Upper lobe of left lung (tissue), 4 donors: ENCODE data around the gene METRNL.
"Not testable (repeated sequence)": the region's sequence is repeated elsewhere in the genome, so short reads cannot be mapped to it uniquely, and the experiment has no call there.

Source experiments
- CTCF ChIP-seq, 6 experiments: fragments of 450-650 bp in 4 of 6; fragments of 200-600 bp in 2 of 6; sonication (generic) in 2 of 6; IDR thresholded peaks; one replicate each; pipeline ENCODE4 v1.5.1; 2016 to 2019; ENCODE audit warnings: antibody characterized with exemption in 6 of 6
- EP300 ChIP-seq, 4 donors: sonication (generic); formaldehyde crosslinking; IDR thresholded peaks; one replicate each; pipeline ENCODE4 v1.5.1; 2017; ENCODE audit warnings: antibody characterized with exemption in 4 of 4, control low read depth in 2 of 4
- POLR2A ChIP-seq, 4 donors: fragments of 450-650 bp; IDR thresholded peaks; one replicate each; pipeline ENCODE4 v1.5.1; 2016 to 2017; ENCODE audit warnings: antibody characterized with exemption in 4 of 4, mild to moderate bottlenecking in 2 of 4
- POLR2AphosphoS5 ChIP-seq, 2 donors: sonication (generic); formaldehyde crosslinking; IDR thresholded peaks; one replicate each; pipeline ENCODE4 v1.5.1; 2017; ENCODE audit warnings: antibody characterized with exemption in 2 of 2

- TF ChIP-seq POLR2A, CTCF, EP300, POLR2AphosphoS5 (IDR thresholded peaks at IDR 0.05): not testable (repeated sequence)
These were observed 12.9 kb upstream of the METRNL start for GRCh38 chr17:83066543-83066890.
